ENCODE data around the gene NTN3.

- TF ChIP-seq CTCF (IDR thresholded peaks at IDR 0.05) (no peak), POLR2A (IDR thresholded peaks at IDR 0.05) (no peak)
Measured at GRCh38 chr16:2450975-2451381, 20.1 kb upstream of the NTN3 start.

Measured in heart left ventricle (tissue), 13 donors.